ENCODE results near the gene CDC25A.

DNA sequence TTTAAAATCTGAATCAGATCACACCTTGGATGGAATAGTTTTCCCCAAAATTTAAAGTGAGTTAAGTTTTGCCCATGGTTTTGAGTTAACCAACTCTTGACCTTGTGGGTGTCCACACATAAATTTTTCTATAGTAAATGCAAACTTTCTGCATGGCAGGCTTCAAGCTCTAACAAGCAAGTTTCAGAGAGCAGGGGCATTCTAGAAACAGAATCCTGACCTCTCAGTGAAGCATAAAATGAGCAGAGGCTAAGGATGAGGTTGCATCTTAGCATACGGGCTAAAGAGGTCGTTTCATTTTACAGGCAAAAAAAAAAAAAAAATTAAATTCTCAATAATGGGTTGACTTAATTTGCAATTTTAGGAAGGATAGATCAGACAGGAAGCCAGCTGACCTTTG, 32.1 kb downstream of the CDC25A start:
- TF ChIP-seq, protein P1, sequence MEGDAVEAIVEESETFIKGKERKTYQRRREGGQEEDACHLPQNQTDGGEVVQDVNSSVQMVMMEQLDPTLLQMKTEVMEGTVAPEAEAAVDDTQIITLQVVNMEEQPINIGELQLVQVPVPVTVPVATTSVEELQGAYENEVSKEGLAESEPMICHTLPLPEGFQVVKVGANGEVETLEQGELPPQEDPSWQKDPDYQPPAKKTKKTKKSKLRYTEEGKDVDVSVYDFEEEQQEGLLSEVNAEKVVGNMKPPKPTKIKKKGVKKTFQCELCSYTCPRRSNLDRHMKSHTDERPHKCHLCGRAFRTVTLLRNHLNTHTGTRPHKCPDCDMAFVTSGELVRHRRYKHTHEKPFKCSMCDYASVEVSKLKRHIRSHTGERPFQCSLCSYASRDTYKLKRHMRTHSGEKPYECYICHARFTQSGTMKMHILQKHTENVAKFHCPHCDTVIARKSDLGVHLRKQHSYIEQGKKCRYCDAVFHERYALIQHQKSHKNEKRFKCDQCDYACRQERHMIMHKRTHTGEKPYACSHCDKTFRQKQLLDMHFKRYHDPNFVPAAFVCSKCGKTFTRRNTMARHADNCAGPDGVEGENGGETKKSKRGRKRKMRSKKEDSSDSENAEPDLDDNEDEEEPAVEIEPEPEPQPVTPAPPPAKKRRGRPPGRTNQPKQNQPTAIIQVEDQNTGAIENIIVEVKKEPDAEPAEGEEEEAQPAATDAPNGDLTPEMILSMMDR (conservative IDR thresholded peaks at IDR 0.05 in 1 of 2, IDR thresholded peaks at IDR 0.05 in 1 of 2; ENCODE audit: extremely low read depth in 1 of 2, insufficient read depth in 1 of 2, low read depth in 1 of 2, low read length in 2 of 2), result no peak
- no peak for TF ChIP-seq EZH2 (IDR thresholded peaks at IDR 0.05; ENCODE audit: borderline replicate concordance, low read length)
